GM23338 (cell line): ENCODE data around the gene FGFR3.

Experiments
- CREB1 ChIP-seq: fragments of 250-450 bp; sonication (Bioruptor Pico); IDR thresholded peaks from 2 replicates; pipeline ENCODE4 v1.5.0; 2020; ENCODE audit warnings: low read depth, mild to moderate bottlenecking, moderate library complexity
- CTCF ChIP-seq, 2 experiments: fragments of 200-600 bp in 1 of 2; sonication (generic) in 1 of 2; conservative IDR thresholded peaks; 2 replicates each; pipeline versions ENCODE4 v1.5.1 to v1.6.1; 2016 to 2017; ENCODE audit warnings: antibody characterized with exemption in 2 of 2, low read depth in 2 of 2, mild to moderate bottlenecking in 2 of 2, moderate library complexity in 1 of 2
- ETS1 ChIP-seq: IDR thresholded peaks from 2 replicates; pipeline ENCODE4 v1.6.1; 2016; ENCODE audit warnings: antibody characterized with exemption
- EZH2 ChIP-seq: fragments of 200-600 bp; sonication (generic); IDR thresholded peaks from one replicate; pipeline ENCODE4 v1.8.0; 2017; ENCODE audit warnings: antibody characterized with exemption, mild to moderate bottlenecking, low read depth; ENCODE audit not compliant: unreplicated experiment
- EZH2phosphoT487 ChIP-seq: fragments of 200-600 bp; sonication (generic); IDR thresholded peaks from one replicate; pipeline ENCODE4 v1.8.1; 2018; ENCODE audit warnings: antibody characterized with exemption; ENCODE audit not compliant: unreplicated experiment
- JUNB ChIP-seq: IDR thresholded peaks from one replicate; pipeline ENCODE4 v1.6.1; 2016; ENCODE audit warnings: antibody characterized with exemption; ENCODE audit not compliant: unreplicated experiment
- NANOG ChIP-seq: IDR thresholded peaks from 2 replicates; pipeline ENCODE4 v1.6.1; 2016; ENCODE audit warnings: antibody characterized with exemption, borderline replicate concordance
- POLR2AphosphoS5 ChIP-seq: IDR thresholded peaks from 2 replicates; pipeline ENCODE4 v1.6.1; 2016; ENCODE audit warnings: antibody characterized with exemption, low read depth
- REST ChIP-seq: IDR thresholded peaks from one replicate; pipeline ENCODE4 v1.6.1; 2018; ENCODE audit warnings: antibody characterized with exemption; ENCODE audit not compliant: unreplicated experiment
- STAT1 ChIP-seq: IDR thresholded peaks from one replicate; pipeline ENCODE4 v1.6.1; 2016; ENCODE audit warnings: antibody characterized with exemption; ENCODE audit not compliant: unreplicated experiment
- ZNF331 ChIP-seq: fragments of 250-450 bp; sonication (Bioruptor Pico); IDR thresholded peaks from 2 replicates; pipeline ENCODE4 v1.5.0; 2020; ENCODE audit warnings: low read depth, mild to moderate bottlenecking, moderate library complexity

- TF ChIP-seq REST = no peak
- no peak for TF ChIP-seq CTCF (conservative IDR thresholded peaks at IDR 0.05; ENCODE audit: low read depth in 2 of 2)
- TF ChIP-seq EZH2 = no peak
- no peak for TF ChIP-seq ETS1
- TF ChIP-seq NANOG = no peak
- no peak for TF ChIP-seq ZNF331 (CRISPR knock-in tag)
- no peak for TF ChIP-seq STAT1
- TF ChIP-seq EZH2phosphoT487 = no peak
- TF ChIP-seq POLR2AphosphoS5 = no peak
- no peak for TF ChIP-seq CREB1 (CRISPR knock-in tag)
- no peak for TF ChIP-seq JUNB
Measured at GRCh38 chr4:1797861-1798579, 4.9 kb downstream of the FGFR3 start.
